HCT116 (cell line): Measurements from ENCODE around the gene OR2V2. TPM values are rescaled to one million over a fixed set of nuclear protein-coding genes. Genes with fewer than 3 reads are reported as not detected.

Experiments used
- ATAC-seq: fragments of 200-7000 bp; cut with Tn5 transposase; 2 replicates; pipeline ENCODE4 v1.9.1; 2020; ENCODE audit warnings: mild to moderate bottlenecking, moderate library complexity
- BruUV-seq: library from RNA; stranded (reverse); fragments of 400-500 nt; replicated peaks from 2 replicates; lab custom pipeline; 2021; lab: Mats Ljungman, UMichigan
- CTCF ChIA-PET: fragments of 300-600 bp; sonication (Branson Sonifier 250); formaldehyde crosslinking; loops from one replicate; lab custom pipeline; 2021; ENCODE audit warnings: antibody characterized with exemption; lab: Charles Lee
- POLR2A ChIA-PET: fragments of 300-600, 350-600 bp; sonication (Branson Sonifier 250); formaldehyde crosslinking; loops from one replicate; lab custom pipeline; 2021; ENCODE audit warnings: antibody characterized with exemption; lab: Charles Lee
- RAD21 ChIA-PET, 2 experiments: fragments of 300-600 bp; sonication (Branson Sonifier 250); formaldehyde crosslinking; loops; one replicate each; lab custom pipeline; 2023; ENCODE audit warnings: low total read pairs in 2 of 2; ENCODE audit not compliant: uncharacterized antibody in 2 of 2, unreplicated experiment in 2 of 2, low non-redundant PET in 1 of 2; lab: Charles Lee
- DNase-seq: peaks from one replicate; pipeline ENCODE4 v3.0.0-alpha.2; 2010; ENCODE audit warnings: low read depth, low spot score
- H2AFZ ChIP-seq: fragments of 200-600 bp; shearing (Covaris generic), sonication (generic); 2 replicates; pipeline ENCODE4 v1.6.1; 2017; ENCODE audit warnings: low read depth, mixed run types, mixed read lengths, antibody characterized with exemption, low read length; ENCODE audit not compliant: poor library complexity, severe bottlenecking
- H3K27ac ChIP-seq: 2 replicates; pipeline ENCODE4 v1.5.1; 2012; ENCODE audit warnings: low read depth, low read length
- H3K27me3 ChIP-seq: fragments of 200-600 bp; sonication (generic); 2 replicates; pipeline ENCODE4 v1.6.1; 2016; ENCODE audit warnings: mixed run types, low read length, mixed read lengths; ENCODE audit not compliant: insufficient read depth
- H3K36me3 ChIP-seq, 2 experiments: fragments of 200-500 bp in 1 of 2; fragments of 200-600 bp in 1 of 2; sonication (Bioruptor generic) in 1 of 2; sonication (generic) in 1 of 2; 2 replicates each; pipeline versions ENCODE4 v1.5.1 to v1.6.1; 2014 to 2016; ENCODE audit warnings: low read length in 2 of 2, inconsistent platforms in 1 of 2, mixed read lengths in 1 of 2, mixed run types in 1 of 2; ENCODE audit not compliant: insufficient read depth in 2 of 2, control insufficient read depth in 1 of 2
- H3K4me1 ChIP-seq, 2 experiments: fragments of 200-600 bp in 1 of 2; sonication (generic) in 1 of 2; 2 replicates each; pipeline versions ENCODE4 v1.5.1 to v1.6.1; 2012 to 2017; ENCODE audit warnings: low read length in 2 of 2, inconsistent platforms in 1 of 2, mild to moderate bottlenecking in 1 of 2, mixed read lengths in 1 of 2, mixed run types in 1 of 2, moderate library complexity in 1 of 2; ENCODE audit not compliant: insufficient read depth in 2 of 2, control insufficient read depth in 1 of 2
- H3K4me2 ChIP-seq: fragments of 200-600 bp; sonication (generic); 2 replicates; pipeline ENCODE4 v1.6.1; 2017; ENCODE audit warnings: mixed run types, low read length, mixed read lengths
- H3K4me3 ChIP-seq, 2 experiments: fragments of 200-600 bp in 1 of 2; sonication (generic) in 1 of 2; replicated peaks in 1 of 2; 2 replicates each; pipeline ENCODE4 v1.5.1; 2011 to 2016; ENCODE audit warnings: low read length in 2 of 2, control low read depth in 1 of 2, low read depth in 1 of 2, mild to moderate bottlenecking in 1 of 2, mixed read lengths in 1 of 2, mixed run types in 1 of 2
- H3K79me2 ChIP-seq: fragments of 200-600 bp; sonication (generic); 2 replicates; pipeline ENCODE4 v1.6.1; 2017; ENCODE audit warnings: mild to moderate bottlenecking, mixed run types, low read length, moderate library complexity, mixed read lengths; ENCODE audit not compliant: insufficient read depth
- H3K9ac ChIP-seq: fragments of 200-600 bp; sonication (generic); 2 replicates; pipeline ENCODE4 v1.6.1; 2016; ENCODE audit warnings: low read length, mixed read lengths
- H3K9me2 ChIP-seq: fragments of 200-600 bp; sonication (generic), shearing (Covaris generic); 2 replicates; pipeline ENCODE4 v1.6.1; 2017; ENCODE audit warnings: mixed run types, mild to moderate bottlenecking, moderate library complexity; ENCODE audit not compliant: insufficient read depth
- H3K9me3 ChIP-seq, 2 experiments: fragments of 200-500 bp in 1 of 2; fragments of 200-600 bp in 1 of 2; sonication (Bioruptor generic) in 1 of 2; sonication (generic) in 1 of 2; 2 replicates each; pipeline ENCODE4 v1.6.1; 2014 to 2017; ENCODE audit warnings: low read length in 2 of 2, mixed read lengths in 2 of 2, inconsistent platforms in 1 of 2, low read depth in 1 of 2, mild to moderate bottlenecking in 1 of 2, mixed run types in 1 of 2, moderate library complexity in 1 of 2; ENCODE audit not compliant: control insufficient read depth in 1 of 2, insufficient read depth in 1 of 2
- H4K20me1 ChIP-seq: fragments of 200-600 bp; sonication (generic), shearing (Covaris generic); 2 replicates; pipeline ENCODE4 v1.6.1; 2017; ENCODE audit warnings: mixed run types, mild to moderate bottlenecking, moderate library complexity; ENCODE audit not compliant: insufficient read depth
- CBX3 ChIP-seq: IDR thresholded peaks from 2 replicates; pipeline ENCODE4 v1.6.1; 2012; ENCODE audit warnings: low read depth
- CEBPB ChIP-seq: IDR thresholded peaks from 2 replicates; pipeline ENCODE4 v1.6.1; 2012; ENCODE audit warnings: low read depth
- EGR1 ChIP-seq: IDR thresholded peaks from 2 replicates; pipeline ENCODE4 v1.6.1; 2012; ENCODE audit warnings: low read depth
- EZH2phosphoT487 ChIP-seq: fragments of 200-600 bp; IDR thresholded peaks from 2 replicates; pipeline ENCODE4 v1.6.1; 2018; ENCODE audit warnings: antibody characterized with exemption, borderline replicate concordance
- JUND ChIP-seq: IDR thresholded peaks from 2 replicates; pipeline ENCODE4 v1.6.1; 2012
- POLR2A ChIP-seq: IDR thresholded peaks from 2 replicates; pipeline ENCODE4 v1.7.0; 2011; ENCODE audit warnings: borderline replicate concordance; ENCODE audit not compliant: insufficient read depth, insufficient read length; ENCODE audit errors: extremely low read depth
- POLR2AphosphoS5 ChIP-seq: IDR thresholded peaks from 2 replicates; pipeline ENCODE4 v1.6.1; 2011; ENCODE audit warnings: mild to moderate bottlenecking, low read depth, low read length, moderate library complexity
- RAD21 ChIP-seq: IDR thresholded peaks from 2 replicates; pipeline ENCODE4 v1.6.1; 2012; ENCODE audit warnings: low read depth, mild to moderate bottlenecking
- SIN3A ChIP-seq: IDR thresholded peaks from 2 replicates; pipeline ENCODE4 v1.6.1; 2012; ENCODE audit warnings: low read depth
- SP1 ChIP-seq: IDR thresholded peaks from 2 replicates; pipeline ENCODE4 v1.6.1; 2012; ENCODE audit warnings: low read depth
- TCF7L2 ChIP-seq: IDR thresholded peaks from 2 replicates; pipeline ENCODE4 v1.7.0; 2011; ENCODE audit warnings: borderline replicate concordance, inconsistent platforms; ENCODE audit not compliant: insufficient read depth, insufficient read length; ENCODE audit errors: extremely low read depth
- ZFX ChIP-seq: fragments of 450-650 bp; IDR thresholded peaks from 2 replicates; pipeline ENCODE4 v1.6.1; 2017
- ZNF274 ChIP-seq: fragments of 200-500 bp; sonication (Bioruptor generic); IDR thresholded peaks from 2 replicates; pipeline ENCODE4 v1.6.1; 2014; ENCODE audit warnings: mild to moderate bottlenecking, low read depth, low read length, inconsistent platforms
- intact Hi-C: fragments of 100-400 bp; cut with micrococcal nuclease; formaldehyde crosslinking; loops from 2 replicates; pipeline ENCODE4 v1.10.0; 2022
- total RNA-seq: library from RNA; stranded (reverse); gene quantifications from one replicate; pipeline ENCODE4 v1.2.1, GENCODE V29; 2021; ENCODE audit not compliant: unreplicated experiment
- TF ChIP-seq, protein P1 (sequence below): IDR thresholded peaks from 2 replicates; pipeline ENCODE4 v1.6.1; 2012
- TF ChIP-seq, protein P2 (sequence below), 3 experiments: fragments of 200-600 bp in 1 of 3; sonication (generic) in 1 of 3; IDR thresholded peaks in 2 of 3; conservative IDR thresholded peaks in 1 of 3; 2 replicates each; pipeline ENCODE4 v1.5.1; 2012 to 2017; ENCODE audit warnings: low read depth in 2 of 3, low read length in 2 of 3, antibody characterized with exemption in 1 of 3, borderline replicate concordance in 1 of 3, control low read depth in 1 of 3, mild to moderate bottlenecking in 1 of 3, mixed read lengths in 1 of 3, mixed run types in 1 of 3, moderate library complexity in 1 of 3; ENCODE audit not compliant: insufficient read depth in 1 of 3
- TF ChIP-seq, protein P3 (sequence below): IDR thresholded peaks from 2 replicates; pipeline ENCODE4 v1.6.1; 2011; ENCODE audit warnings: mild to moderate bottlenecking, low read length, moderate library complexity; ENCODE audit not compliant: insufficient replicate concordance; ENCODE audit errors: extremely low read depth
- TF ChIP-seq, protein P4 (sequence below): IDR thresholded peaks from 2 replicates; pipeline ENCODE4 v1.6.1; 2012; ENCODE audit warnings: low read depth

The OR2V2 gene
- total RNA-seq, 1 experiment from 2014 or later, result not detected

DNA sequence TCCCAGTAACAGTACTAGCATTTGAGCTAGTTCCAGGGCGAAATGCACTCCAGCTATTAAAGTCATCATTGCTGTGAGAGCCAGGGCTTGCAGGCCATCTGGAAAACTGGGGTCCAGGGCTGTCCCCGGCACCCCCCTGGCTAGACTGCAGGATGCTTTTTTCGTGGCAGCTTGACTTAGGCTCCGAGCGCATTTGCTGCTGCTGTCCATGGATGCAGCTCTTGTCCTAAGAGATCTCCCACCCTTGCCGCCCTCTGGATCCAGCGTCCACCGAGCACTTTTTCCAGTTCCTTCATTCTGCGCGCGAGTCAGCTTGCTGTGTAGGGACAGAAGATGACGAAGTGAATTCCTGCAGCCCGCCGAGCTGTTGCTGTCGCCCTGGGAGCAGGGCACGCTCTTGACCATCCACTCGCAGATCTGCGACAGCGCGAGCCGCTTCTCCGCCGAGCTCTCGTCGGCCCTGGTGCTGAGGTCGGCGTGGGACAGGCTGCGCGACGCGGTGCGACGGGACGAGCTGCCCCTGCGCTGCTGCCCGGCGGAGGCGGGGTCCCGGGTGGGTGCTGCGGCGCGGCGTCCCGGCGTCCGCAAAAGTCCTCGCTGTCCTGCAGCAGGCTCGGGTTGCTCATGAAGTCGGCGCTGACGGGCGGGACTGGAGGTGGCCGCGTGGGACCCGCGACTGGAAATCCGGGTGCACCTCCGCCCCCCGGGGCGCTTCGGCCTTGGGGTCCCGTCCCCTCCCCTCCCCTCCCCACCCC, 47.1 kb upstream of the OR2V2 start:
- H3K9ac ChIP-seq, result no peak overlapping the region
- peaks cover 5 to 10% of the 10 kb centered on the region in 2 experiments for H3K4me1 ChIP-seq
- intact Hi-C loops, result no loop called here
- no peaks in the 10 kb centered on the region for H3K27me3 ChIP-seq
- no peak overlapping the region for H3K27ac ChIP-seq
- POLR2A ChIA-PET, result interaction anchor here (1.2 kb wide), 1 partner anchor 236 kb away, joined by 3 read pairs; no protein-coding TSS in a partner anchor
- H3K36me3 ChIP-seq, result no peaks in the 10 kb centered on the region
- H2AFZ ChIP-seq, result no peak overlapping the region
- no peak overlapping the region for H3K4me2 ChIP-seq
- H3K79me2 ChIP-seq, result no peaks in the 10 kb centered on the region
- TF ChIP-seq, protein P1, sequence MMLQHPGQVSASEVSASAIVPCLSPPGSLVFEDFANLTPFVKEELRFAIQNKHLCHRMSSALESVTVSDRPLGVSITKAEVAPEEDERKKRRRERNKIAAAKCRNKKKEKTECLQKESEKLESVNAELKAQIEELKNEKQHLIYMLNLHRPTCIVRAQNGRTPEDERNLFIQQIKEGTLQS, result no peak
- TF ChIP-seq EGR1, result no peak
- TF ChIP-seq, protein P2, sequence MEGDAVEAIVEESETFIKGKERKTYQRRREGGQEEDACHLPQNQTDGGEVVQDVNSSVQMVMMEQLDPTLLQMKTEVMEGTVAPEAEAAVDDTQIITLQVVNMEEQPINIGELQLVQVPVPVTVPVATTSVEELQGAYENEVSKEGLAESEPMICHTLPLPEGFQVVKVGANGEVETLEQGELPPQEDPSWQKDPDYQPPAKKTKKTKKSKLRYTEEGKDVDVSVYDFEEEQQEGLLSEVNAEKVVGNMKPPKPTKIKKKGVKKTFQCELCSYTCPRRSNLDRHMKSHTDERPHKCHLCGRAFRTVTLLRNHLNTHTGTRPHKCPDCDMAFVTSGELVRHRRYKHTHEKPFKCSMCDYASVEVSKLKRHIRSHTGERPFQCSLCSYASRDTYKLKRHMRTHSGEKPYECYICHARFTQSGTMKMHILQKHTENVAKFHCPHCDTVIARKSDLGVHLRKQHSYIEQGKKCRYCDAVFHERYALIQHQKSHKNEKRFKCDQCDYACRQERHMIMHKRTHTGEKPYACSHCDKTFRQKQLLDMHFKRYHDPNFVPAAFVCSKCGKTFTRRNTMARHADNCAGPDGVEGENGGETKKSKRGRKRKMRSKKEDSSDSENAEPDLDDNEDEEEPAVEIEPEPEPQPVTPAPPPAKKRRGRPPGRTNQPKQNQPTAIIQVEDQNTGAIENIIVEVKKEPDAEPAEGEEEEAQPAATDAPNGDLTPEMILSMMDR (IDR thresholded peaks at IDR 0.05 in 2 of 3, conservative IDR thresholded peaks at IDR 0.05 in 1 of 3; ENCODE audit: borderline replicate concordance in 1 of 3, insufficient read depth in 1 of 3, low read depth in 2 of 3, low read length in 2 of 3), result no peak
- no peak for TF ChIP-seq EZH2phosphoT487
- TF ChIP-seq SP1, result no peak
- TF ChIP-seq, protein P3, sequence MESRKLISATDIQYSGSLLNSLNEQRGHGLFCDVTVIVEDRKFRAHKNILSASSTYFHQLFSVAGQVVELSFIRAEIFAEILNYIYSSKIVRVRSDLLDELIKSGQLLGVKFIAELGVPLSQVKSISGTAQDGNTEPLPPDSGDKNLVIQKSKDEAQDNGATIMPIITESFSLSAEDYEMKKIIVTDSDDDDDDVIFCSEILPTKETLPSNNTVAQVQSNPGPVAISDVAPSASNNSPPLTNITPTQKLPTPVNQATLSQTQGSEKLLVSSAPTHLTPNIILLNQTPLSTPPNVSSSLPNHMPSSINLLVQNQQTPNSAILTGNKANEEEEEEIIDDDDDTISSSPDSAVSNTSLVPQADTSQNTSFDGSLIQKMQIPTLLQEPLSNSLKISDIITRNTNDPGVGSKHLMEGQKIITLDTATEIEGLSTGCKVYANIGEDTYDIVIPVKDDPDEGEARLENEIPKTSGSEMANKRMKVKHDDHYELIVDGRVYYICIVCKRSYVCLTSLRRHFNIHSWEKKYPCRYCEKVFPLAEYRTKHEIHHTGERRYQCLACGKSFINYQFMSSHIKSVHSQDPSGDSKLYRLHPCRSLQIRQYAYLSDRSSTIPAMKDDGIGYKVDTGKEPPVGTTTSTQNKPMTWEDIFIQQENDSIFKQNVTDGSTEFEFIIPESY, result no peak
- TF ChIP-seq POLR2A, result no peak
- no peak for TF ChIP-seq TCF7L2
- no peak for TF ChIP-seq JUND
- no peak for TF ChIP-seq ZNF274
- no peak for TF ChIP-seq SIN3A
- TF ChIP-seq POLR2AphosphoS5, result no peak
- TF ChIP-seq CEBPB, result no peak
- no peak for TF ChIP-seq RAD21
- TF ChIP-seq ZFX, result no peak
- TF ChIP-seq, protein P4, sequence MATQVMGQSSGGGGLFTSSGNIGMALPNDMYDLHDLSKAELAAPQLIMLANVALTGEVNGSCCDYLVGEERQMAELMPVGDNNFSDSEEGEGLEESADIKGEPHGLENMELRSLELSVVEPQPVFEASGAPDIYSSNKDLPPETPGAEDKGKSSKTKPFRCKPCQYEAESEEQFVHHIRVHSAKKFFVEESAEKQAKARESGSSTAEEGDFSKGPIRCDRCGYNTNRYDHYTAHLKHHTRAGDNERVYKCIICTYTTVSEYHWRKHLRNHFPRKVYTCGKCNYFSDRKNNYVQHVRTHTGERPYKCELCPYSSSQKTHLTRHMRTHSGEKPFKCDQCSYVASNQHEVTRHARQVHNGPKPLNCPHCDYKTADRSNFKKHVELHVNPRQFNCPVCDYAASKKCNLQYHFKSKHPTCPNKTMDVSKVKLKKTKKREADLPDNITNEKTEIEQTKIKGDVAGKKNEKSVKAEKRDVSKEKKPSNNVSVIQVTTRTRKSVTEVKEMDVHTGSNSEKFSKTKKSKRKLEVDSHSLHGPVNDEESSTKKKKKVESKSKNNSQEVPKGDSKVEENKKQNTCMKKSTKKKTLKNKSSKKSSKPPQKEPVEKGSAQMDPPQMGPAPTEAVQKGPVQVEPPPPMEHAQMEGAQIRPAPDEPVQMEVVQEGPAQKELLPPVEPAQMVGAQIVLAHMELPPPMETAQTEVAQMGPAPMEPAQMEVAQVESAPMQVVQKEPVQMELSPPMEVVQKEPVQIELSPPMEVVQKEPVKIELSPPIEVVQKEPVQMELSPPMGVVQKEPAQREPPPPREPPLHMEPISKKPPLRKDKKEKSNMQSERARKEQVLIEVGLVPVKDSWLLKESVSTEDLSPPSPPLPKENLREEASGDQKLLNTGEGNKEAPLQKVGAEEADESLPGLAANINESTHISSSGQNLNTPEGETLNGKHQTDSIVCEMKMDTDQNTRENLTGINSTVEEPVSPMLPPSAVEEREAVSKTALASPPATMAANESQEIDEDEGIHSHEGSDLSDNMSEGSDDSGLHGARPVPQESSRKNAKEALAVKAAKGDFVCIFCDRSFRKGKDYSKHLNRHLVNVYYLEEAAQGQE, result no peak
- no peak for TF ChIP-seq CBX3
- ATAC-seq (no peak), DNase-seq (no peak)
- H3K4me3 ChIP-seq, result no peak overlapping the region
- no peaks in the 10 kb centered on the region for H3K9me2 ChIP-seq
- RAD21 ChIA-PET, result no interaction called here
- no TSS peak for BruUV-seq
- CTCF ChIA-PET, result interaction anchor here (1.0 kb wide), 1 partner anchor 68 kb away, joined by 3 read pairs; no protein-coding TSS in a partner anchor
- H4K20me1 ChIP-seq, result no peaks in the 10 kb centered on the region
- no peaks in the 10 kb centered on the region for H3K9me3 ChIP-seq
